ENCODE measurements around the gene PGAP2.

Gene PGAP2

DNA sequence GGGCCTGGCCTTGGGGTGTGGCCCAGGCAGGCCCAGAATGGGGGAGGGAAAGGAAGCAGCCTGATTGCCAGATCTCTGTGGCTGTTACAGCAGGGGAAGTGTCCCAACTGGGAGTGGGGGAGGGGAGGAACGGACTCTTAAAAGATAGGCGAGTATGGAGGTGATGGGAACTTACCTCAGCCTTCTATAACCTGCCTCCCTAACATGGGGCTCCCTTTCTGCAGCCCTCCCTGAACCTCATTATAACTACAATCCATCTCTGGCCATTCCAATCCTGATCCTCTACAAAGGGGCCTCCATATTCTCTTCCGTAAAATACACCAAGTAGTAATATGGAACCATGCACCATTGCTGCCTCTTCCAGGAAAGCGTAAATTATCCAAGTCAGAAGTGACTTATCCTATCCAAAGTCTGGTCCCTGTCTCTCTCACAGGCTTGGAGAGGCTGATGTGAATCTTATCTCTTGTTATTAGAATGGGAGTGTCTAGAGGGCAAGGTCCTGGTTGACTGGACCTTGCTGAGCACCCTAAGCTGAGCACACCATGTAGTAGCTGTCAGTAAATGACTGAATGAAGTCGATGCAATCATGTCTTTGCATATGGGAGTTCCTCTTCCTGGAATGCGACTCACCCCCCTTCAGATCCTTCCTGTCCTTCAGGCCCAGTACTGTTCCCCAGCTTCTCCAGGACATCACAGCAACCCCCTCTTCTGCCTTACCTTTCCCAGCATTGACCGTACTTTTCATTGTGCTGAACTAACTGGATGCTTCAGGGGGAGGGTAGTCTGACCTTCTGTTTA, 26.5 kb downstream of the PGAP2 start:
- DNase-seq, result no peak

DNA sequence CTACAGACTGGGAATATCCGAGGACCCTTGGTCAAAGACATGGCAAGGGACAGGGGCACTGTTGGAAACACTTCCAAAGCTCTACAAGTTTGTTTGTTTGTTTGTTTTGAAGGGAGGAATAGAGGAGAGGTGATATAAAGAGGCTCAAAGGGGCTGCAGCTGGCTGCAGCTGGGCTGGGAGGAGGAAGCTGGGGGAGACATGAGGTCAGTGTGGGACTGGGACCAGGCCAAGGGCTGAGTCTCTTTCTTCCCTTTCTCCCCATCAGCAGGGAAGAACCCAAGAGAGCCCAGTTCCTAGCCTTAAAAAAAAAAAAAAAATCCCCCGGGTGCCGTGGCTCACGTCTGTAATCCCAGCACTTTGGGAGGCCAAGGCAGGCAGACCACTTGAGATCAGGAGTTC, 27.4 kb downstream of the PGAP2 start:
- DNase-seq, result no peak

DNA sequence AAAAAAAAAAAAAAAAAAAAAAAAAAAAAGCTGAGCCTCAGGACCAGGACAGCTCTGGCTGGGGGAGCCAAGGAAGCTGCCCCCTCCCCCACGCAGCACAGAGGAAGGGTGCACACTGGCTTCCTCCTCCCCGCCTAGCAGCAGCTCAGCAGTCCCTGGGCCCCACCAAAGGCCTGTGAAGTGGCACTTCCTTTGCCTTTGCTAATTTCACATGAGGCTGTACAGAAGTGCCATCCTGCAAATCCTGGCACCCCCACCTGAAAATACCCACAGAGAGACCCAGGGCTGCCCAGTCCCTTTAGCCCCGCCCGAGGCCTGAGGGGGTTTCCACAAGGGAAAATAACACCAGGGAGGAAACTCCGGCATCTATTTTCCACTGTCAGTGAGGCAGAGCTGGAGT, 28.5 kb downstream of the PGAP2 start:
- no peak for DNase-seq

DNA sequence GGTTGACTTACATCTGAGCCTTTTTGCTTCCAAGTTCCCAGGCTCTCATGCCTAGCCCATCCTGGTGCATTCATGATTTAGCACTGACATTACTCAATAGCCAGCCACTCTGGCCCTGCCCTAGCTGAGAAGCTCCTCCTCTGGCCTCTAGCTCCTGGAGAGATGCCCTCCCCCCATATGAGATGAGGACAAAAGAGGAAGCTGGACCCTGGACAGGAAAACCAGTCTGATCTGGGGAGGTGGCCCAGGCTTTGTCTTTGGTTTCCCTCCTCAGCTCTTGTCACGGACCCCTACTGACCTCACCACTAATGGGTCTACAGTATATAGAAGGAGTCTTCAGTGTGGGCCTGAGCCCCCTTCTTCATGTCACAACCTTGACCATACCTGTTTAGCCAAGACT, 29.4 kb downstream of the PGAP2 start:
- DNase-seq, result no peak

DNA sequence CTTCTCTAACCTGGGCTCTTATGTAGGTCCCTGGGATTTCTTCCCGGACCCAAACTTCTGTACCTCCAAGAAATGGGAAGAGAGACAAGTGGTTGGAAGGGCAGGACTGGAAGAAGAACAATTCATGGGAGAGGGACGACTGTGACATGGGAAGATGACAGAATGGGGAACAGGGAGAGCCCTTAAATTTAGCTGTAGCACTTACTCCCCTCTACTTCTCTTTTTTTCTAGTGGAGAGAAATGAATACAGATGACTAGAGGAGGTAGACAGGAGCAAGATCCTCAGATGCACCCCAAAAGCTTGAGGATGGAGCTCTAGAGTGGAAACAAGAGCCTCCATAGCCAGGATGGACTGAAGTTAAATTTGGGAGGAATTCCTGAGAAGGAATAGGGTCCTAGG, 30.1 kb downstream of the PGAP2 start:
- DNase-seq, result no peak

DNA sequence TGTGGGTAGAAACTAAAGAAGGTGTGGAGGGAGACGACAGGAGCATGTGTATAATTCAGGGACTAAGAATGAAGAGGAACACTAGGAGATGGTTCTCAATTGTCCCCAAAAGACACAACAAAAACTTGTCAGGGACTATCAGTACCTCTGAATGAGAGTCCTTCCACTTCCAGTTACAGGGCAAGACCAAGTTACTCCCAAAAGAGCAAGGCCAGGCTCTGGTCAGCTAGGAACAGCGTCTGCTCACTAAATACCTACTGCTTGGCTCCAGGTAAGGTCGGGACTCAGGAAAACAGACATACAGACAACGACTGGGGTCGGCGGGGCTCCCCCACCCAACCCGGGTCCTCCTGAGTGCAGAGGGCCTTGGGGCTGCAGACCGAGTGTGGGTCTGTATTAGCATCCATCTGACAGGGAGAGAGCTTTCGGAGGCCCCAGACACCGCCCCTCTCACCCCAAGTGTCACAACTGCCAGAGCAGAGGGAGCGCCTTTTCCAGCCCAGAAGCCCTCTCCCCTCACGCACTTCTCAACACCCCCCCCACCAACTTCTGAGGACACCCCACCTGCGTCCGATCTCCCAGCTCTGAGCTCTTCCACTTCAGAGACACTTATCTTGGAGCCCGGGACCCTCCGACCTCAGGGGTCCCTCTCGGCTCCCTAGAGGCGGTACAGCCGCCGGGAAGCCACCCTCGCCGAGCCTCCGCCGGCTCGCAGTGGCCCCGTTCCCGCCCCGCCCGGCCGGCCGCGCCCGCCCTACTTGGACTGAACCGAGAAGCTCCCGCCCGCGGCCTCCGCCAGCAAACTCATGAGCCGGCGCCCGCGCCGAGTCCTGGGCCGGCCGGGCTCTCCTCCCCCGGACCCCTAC, 31.9 kb downstream of the PGAP2 start:
- peak in 1 of 2 donors; percentile 34 for DNase-seq

DNA sequence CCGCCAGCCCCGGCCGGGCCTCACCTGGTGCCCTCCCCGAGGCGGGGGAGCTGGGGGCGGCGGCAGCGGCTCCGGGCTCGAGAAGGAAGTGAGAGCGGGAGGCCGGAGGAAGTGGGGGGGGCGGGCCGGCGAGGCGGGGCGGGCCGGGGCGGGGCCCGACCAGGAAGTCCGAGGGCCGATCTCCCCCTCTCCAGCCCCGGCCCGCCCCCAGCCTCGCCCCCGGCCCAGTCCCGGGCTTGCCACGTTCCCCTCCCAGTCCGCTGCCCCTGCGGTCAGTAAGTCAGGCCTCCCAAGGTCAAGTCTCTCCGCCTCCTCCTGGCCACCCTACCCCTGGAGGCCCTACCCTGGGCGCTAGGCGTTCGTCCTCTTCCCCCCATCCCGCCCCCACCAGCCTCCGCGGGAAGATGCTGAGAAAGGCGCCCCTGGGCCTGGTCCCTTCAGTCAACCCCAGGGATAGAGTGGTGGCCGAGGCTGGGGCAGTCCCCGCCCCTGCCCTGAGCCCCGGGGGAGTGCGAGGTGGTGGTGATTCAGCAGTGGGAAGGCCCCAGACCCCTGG, 32.6 kb downstream of the PGAP2 start, which contains the start of gene RHOG:
RHOG (minus strand) TSS at position 90 of the 556 bp plus-strand sequence. CDS start 12,821 bp downstream, outside the sequence.
- DNase-seq, result no peak

DNA sequence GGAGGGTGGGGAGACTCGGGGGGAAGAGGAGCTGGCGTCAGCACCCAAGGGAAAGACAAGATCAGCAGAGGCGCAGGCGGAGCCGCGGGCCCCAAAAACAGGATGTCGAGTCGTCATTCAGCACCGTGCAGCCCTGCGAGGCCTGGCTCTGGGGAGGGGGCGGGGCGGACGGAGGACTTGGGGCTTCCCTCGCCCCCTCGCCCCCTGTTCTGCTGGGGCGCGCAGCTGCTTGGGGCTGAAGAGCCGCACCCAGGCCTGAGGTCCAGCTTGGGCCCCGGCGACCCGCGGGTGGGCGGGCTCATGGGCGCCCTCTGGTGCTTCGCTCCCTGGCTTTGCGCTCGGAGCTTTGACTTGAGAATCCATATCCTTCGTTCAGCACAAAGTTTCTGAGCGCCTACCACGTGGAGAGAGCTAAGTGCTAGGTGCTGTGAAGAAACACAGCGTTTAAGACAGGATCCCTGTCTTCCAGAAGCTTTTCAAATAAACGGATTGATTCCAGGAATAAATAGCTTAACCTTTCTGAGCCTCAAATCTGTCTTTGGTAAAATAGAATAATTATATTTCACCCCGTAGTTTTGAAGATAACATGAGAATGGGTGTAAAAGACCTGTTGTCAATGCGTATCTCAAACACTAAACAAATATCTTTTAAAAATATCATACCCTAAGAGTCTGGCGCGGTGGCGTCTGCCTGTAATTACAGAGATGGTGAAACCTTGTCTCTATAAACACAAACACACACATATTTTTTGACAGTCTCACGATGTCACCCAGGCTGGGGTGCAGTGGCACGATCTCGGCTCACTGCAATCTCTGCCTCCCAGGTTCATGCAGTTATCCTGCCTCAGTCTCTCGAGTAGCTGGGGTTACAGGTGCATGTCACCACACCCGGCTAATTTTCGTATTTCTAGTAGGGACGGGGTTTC, 33.3 kb downstream of the PGAP2 start:
- DNase-seq, result peak; percentile 82 to 87

DNA sequence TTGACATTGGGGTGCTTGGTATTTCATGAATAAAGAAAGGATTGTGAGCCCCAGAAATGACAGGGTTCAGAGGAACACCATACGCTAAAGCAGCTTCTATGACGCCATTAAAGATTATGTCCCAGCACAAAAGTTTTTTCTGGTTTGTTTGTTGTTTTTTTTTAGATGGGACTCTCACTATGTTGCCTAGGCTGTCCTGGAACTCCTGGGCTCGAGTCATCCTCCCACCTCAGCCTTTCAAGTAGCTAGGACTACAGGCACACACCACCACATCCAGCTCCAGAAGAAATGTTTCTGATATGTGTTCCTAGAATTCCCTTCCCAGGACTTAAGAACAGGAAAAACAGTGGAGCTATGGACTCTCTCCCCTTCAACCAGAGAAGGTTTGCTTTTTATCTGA, 35.0 kb downstream of the PGAP2 start:
- no peak for DNase-seq

DNA sequence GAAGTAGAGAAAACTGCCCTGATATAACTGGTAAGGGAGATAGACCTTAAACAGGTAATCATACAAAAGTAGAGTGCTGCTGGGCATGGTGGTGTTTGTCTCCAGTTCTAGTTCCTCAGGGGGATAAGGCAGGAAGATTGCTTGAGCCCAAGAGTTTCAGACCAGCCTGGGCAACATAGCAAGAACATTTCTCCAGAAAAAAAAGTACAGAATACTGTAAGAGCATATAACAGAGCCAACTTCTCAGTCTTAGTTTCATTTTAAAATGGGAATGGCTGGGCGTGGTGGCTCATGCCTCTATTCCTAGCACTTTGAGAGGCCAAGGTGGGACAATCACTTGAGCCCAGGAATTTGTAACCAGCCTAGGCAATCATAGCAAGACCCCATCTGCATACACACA, 36.9 kb downstream of the PGAP2 start:
- DNase-seq, result no peak

DNA sequence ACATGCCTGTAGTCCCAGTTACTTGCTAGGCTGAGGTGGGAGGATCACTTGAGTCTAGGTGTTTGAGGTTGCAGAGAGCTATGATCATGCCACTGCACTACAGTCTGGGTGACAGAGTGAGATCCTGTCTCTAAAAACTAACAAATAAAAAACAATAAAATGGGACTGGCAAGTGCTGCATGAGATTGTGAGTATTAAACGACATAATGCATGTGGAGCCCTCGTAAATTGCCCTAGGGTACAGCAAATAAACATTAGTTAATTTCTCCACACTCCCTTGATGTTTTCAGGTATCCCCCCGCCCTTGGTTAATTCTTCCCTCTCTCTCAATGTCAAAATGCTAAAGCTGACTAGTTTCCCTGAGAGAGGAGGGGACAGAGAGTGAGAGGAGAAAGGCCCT, 37.3 kb downstream of the PGAP2 start:
- DNase-seq, result no peak

DNA sequence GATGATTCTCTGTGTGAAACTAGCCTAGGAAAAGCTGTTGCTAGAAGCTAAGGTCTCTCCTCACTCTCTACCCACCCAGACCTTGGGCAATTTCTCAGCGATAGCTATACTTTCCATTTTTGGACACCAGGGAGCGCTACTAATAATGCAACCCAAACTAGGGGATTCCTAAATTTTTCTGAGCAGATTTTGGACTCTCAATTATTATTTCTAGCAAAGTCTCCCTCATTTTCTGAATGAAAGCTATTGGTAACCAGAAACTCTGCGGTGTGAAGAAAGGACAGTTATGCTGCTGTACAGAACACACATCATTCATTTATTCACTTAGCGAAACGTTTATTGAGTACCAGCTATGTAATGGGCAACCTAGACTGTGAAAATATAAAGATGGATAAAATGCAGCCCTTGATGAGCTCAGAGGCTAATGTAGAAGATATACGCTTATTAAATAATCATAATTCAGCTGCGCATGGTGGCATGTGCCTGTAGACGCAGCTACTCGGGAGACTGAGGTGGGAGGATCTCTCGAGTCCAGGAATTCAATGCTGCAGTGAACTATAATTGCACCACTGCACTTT, 41.0 kb downstream of the PGAP2 start:
- peak; percentile 48 to 63 for DNase-seq

DNA sequence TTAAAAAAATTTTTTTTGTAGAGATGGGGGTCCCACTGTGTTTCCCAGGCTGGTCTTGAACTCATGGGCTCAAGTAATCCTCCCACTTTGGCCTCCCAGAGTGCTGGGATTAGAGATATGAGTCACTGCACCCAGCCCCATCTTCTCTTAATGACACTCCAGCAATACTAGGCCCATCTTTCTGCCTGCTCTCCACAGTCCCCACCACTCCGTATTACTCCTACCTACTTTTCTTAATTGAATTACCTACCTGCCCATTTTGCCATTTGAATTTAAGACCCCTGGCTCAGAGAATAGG, 45.1 kb downstream of the PGAP2 start:
- no peak for DNase-seq

DNA sequence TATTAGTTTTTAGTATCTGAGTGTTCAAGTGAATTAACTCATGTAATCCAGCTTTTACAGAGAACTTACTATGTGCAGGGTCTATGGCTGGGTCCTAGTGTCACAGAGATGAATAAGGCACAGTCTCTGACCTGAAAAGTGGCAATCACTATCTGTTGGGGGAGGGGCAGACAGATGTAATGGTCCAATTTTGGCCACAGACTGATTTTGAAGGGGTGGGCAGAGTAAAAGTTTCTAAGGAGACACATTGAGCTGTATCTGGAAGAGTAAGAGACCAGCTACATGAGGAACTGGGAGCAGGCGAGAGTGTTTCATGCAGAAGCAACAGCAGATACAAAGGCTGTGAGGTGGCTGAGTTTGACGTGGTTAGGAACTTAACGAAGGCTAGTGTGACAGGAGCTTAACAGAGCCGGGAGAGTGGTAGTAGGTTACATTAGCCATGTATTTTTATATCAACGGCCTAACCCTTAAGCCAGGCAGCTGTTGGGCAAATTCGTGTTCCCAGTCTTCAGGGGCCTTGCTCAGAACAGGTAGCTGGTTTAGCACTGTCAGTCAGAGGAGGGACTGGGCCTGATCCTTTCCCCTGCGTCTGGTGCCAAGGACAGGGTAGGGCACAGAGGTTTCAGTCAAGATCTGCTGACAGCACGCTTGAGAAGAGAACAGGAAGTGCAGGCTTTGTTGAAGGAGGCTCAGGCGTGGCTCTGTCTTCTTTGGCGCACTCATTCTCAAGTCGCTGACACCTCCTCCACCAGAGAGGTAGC, 45.7 kb downstream of the PGAP2 start:
- peak; percentile 54 to 57 for DNase-seq

DNA sequence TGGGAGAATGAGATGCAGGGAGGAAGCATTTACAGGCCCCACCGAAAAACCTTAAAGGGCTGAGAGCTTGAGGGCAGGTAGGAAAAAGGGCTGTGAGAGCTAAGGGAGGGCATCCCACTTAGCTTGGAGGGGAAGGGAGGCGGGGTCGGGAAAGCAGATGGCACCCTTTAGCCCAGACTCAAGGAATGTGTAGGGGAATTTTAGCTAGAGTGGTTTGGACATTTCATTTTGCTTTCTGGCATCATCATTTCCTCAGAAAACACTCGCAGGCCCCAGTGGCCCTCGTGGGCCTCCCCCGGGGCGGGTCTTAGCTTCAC, 46.3 kb downstream of the PGAP2 start:
- DNase-seq, result no peak

DNA sequence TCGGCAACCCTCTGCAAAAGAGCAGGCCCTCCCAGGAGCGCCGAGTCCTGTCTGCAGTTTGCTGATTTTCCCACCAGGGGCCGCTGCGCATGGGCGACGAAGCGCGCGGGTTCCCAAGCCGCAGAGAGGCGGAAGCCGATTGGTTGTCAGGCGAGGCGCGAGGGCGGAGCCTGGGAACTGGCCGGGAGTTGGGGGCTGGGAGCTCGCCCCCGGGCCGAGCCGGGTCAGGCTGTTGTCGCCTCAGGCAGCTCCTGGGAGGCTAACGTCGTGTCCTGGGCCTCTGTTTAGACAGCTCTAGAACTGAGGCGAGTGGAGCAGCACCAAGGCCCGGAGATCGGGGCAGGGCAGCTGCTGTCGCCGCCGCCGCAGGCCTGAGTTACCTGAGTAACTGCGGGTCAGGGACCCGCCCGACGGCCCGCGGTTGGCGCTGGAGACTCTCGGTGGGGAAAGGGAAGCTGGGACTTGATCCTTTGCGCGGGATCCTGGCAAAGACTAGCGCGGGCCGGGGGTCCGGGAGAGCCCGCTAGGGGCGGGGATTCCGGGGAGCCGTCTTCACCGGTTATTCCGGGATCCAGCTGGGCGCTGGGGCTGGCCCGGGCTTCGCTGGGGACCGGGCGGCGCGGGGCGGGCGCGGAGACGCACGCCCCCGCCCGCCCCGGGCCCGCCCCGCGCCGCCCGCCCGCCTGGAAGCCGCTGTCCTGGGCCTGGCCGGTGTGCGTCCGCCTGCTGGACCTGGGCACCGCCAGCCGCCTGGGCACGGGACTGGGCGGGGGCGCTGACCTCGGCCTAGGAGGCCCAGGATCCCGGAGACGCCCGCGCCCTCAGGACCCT, 46.8 kb downstream of the PGAP2 start, which contains the start of gene STIM1:
STIM1 (plus strand) TSS at position 688 of the 831 bp plus-strand sequence. CDS start 607 bp downstream, outside the sequence.
- peak; percentile 99 for DNase-seq

DNA sequence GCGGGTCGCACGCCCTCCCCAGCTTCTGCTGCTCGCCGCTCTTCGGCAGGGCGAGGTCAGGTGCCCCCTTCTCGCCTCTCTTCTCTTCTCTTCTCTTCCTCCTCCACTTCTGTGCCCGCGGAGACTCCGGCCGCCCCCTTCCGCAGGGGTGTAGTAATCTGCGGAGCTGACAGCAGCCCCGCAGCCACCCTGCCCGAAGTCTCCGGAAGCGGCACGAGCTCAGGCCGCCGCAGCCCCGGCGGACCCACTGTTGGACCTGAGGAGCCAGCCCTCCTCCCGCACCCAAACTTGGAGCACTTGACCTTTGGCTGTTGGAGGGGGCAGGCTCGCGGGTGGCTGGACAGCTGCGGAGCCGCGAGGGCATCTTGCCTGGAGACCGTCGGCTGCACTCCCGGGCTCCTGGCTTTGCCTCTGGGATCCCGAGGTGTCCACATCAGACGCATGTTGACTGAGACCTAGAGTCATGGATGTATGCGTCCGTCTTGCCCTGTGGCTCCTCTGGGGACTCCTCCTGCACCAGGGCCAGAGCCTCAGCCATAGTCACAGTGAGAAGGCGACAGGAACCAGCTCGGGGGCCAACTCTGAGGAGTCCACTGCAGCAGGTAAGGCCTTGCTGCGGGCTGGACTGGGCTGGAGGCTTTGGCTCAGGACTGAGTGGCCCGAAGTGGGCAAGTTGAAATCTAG, 47.6 kb downstream of the PGAP2 start:
- DNase-seq, result peak in 1 of 2 donors; percentile 36

DNA sequence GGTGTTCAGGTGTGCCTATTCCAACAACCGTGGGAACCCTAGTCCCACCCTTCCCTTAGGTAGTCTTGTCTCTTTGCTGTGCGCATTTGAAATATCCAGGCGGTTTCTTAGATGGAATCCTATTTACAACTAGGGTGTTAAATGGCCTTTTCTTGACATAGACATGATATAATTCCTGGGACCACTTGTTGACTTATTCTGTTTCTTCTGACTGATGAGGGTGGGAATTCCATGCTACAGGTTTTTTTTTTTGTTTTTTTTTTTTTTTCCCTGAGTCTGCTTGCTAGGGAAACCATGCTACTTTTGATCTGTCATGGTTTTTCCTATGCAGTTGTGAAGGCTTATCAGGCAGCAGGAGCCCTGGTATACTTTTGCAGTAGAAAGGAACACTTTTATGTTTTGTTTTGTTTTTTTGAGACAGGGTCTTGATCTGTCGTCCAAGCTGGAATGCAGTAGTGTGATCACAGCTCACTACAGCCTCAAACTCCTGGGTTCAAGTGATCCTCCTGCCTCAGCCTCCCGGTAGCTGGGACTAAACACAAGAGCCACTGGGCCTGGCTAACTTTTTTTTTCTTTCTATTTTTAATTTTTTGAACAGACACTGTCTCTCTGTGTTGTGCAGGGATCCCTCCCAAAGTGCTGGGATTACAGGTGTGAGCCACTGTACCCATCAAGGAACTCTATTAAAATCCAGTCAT, 48.6 kb downstream of the PGAP2 start:
- DNase-seq, result no peak

DNA sequence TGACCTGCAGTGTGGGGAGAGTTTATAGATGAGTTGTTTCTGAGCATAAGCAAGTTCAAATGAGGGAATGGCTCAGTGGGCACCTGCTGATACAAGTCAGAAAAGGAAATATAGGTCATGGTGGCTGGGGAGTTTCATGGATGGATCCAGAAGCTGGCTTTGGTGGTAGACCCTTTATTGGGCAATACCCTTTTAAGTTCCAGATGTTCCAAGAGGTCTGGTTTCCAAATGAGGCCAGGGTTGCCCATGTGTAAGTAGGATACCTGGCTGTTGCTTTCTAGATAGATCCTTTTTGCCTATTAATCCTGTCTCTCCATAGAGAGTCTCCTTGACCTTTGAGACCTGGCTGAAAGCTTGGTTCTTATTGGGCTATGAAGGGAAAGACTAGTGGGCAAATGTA, 49.3 kb downstream of the PGAP2 start:
- no peak for DNase-seq
